Esophagus muscularis mucosa (tissue), 4 donors: ENCODE results near the gene KIAA0930. TPM values are rescaled to one million over a fixed set of nuclear protein-coding genes. Genes with fewer than 3 reads are reported as not detected.

ENCODE experiments used
- DNase-seq: peaks from one replicate; pipeline ENCODE4 v3.0.0-alpha.2; 2017; ENCODE audit errors: extremely low spot score
- H3K27ac ChIP-seq, 4 donors: fragments of 200-600 bp; sonication (generic); replicated peaks in 1 of 4; 1 replicate in 3 of 4; 2 replicates in 1 of 4; pipeline ENCODE4 v1.5.1; 2016 to 2019; ENCODE audit warnings: mild to moderate bottlenecking in 1 of 4
- H3K27me3 ChIP-seq, 4 donors: fragments of 200-600 bp; sonication (generic); one replicate each; pipeline versions ENCODE4 v1.5.1 to v1.6.0; 2016 to 2019
- H3K36me3 ChIP-seq, 4 donors: fragments of 200-600 bp; sonication (generic); one replicate each; pipeline ENCODE4 v1.5.1; 2016 to 2019
- H3K4me1 ChIP-seq, 4 donors: fragments of 200-600 bp; sonication (generic); one replicate each; pipeline ENCODE4 v1.5.1; 2016 to 2019
- H3K4me3 ChIP-seq, 4 donors: fragments of 200-600 bp; sonication (generic); 1 replicate in 2 of 4; 2 replicates in 2 of 4; pipeline ENCODE4 v1.5.1; 2016 to 2019; ENCODE audit warnings: mild to moderate bottlenecking in 4 of 4, moderate library complexity in 1 of 4
- H3K9me3 ChIP-seq, 4 donors: fragments of 200-600 bp; sonication (generic); 1 replicate in 3 of 4; 2 replicates in 1 of 4; pipeline ENCODE4 v1.5.1; 2016 to 2019
- CTCF ChIP-seq, 3 experiments: fragments of 200-600 bp in 2 of 3; fragments of 450-650 bp in 1 of 3; sonication (generic) in 2 of 3; IDR thresholded peaks; one replicate each; pipeline ENCODE4 v1.5.1; 2017 to 2019; ENCODE audit warnings: antibody characterized with exemption in 3 of 3, mild to moderate bottlenecking in 2 of 3, moderate library complexity in 1 of 3
- EP300 ChIP-seq: sonication (generic); formaldehyde crosslinking; IDR thresholded peaks from one replicate; pipeline ENCODE4 v1.6.1; 2017; ENCODE audit warnings: antibody characterized with exemption
- POLR2A ChIP-seq: fragments of 450-650 bp; IDR thresholded peaks from one replicate; pipeline ENCODE4 v1.6.1; 2017; ENCODE audit warnings: antibody characterized with exemption, moderate library complexity, mild to moderate bottlenecking, low read depth
- POLR2AphosphoS5 ChIP-seq, 2 donors: sonication (generic); formaldehyde crosslinking; IDR thresholded peaks; one replicate each; pipeline ENCODE4 v1.6.1; 2017; ENCODE audit warnings: antibody characterized with exemption in 2 of 2
- WGBS: methylation state at CpG from one replicate; pipeline ENCODE4 v1.1.5; 2018; 5-methylcytosine and 5-hydroxymethylcytosine counted together
- intact Hi-C: fragments of 100-400 bp; cut with DNase I; formaldehyde crosslinking; loops from one replicate; pipeline ENCODE4 v1.15.1; 2023
- total RNA-seq, 4 donors: library from RNA; depleted of rRNA; stranded (reverse); fragments of >200 nt; gene quantifications; one replicate each; pipeline versions ENCODE4 v1.1.0 to v1.2.1, GENCODE V29; 2016

The KIAA0930 gene
- total RNA-seq, 4 donors from 2014 or later: 31.6 to 67.1 (median 46.8) TPM

- no peak for DNase-seq
- 87% methylated on average over 8 of the region's 11 CpGs for WGBS
- no peaks in the 10 kb centered on the region for H3K27me3 ChIP-seq
- H3K36me3 ChIP-seq: no peaks in the 10 kb centered on the region
- H3K4me3 ChIP-seq: no peak overlapping the region
- no peak overlapping the region for H3K27ac ChIP-seq
- intact Hi-C loops: no loop called here
- no peaks in the 10 kb centered on the region for H3K9me3 ChIP-seq
- TF ChIP-seq EP300 (no peak), POLR2AphosphoS5 (IDR thresholded peaks at IDR 0.05) (no peak), POLR2A (no peak), CTCF (IDR thresholded peaks at IDR 0.05) (no peak)
- peaks cover 3 to 52% (median 39%) of the 10 kb centered on the region in 4 donors for H3K4me1 ChIP-seq
Measured at GRCh38 chr22:45224331-45224730, 16.4 kb downstream of the KIAA0930 start.

GRCh38 chr22:45223304-45224117 lies 17.2 kb downstream of the KIAA0930 start:
- Histone ChIP-seq H3K4me1 (peaks cover 3 to 52% (median 39%) of the 10 kb centered on the region in 4 donors), H3K27ac (no peak overlapping the region), H3K9me3 (no peaks in the 10 kb centered on the region), H3K27me3 (no peaks in the 10 kb centered on the region), H3K36me3 (no peaks in the 10 kb centered on the region), H3K4me3 (no peak overlapping the region)
- no peak for DNase-seq
- 65% methylated on average over 5 of the region's 5 CpGs for WGBS
- no peak for TF ChIP-seq POLR2AphosphoS5 (IDR thresholded peaks at IDR 0.05)
- no peak for TF ChIP-seq EP300
- no peak for TF ChIP-seq POLR2A
- TF ChIP-seq CTCF (IDR thresholded peaks at IDR 0.05): no peak
- intact Hi-C loops: no loop called here

- H3K36me3 ChIP-seq: no peaks in the 10 kb centered on the region
- no peak for DNase-seq
- no peaks in the 10 kb centered on the region for H3K27me3 ChIP-seq
- H3K27ac ChIP-seq: no peak overlapping the region
- no peaks in the 10 kb centered on the region for H3K9me3 ChIP-seq
- peaks cover 0 to 44% (median 29%) of the 10 kb centered on the region in 4 donors for H3K4me1 ChIP-seq
- H3K4me3 ChIP-seq: no peak overlapping the region
- WGBS: 81% methylated on average over 5 of the region's 5 CpGs
- TF ChIP-seq CTCF (IDR thresholded peaks at IDR 0.05) (no peak), POLR2AphosphoS5 (IDR thresholded peaks at IDR 0.05) (no peak), POLR2A (no peak), EP300 (no peak)
- intact Hi-C loops: no loop called here
Measured at GRCh38 chr22:45221201-45221600, 19.5 kb downstream of the KIAA0930 start.

GRCh38 chr22:45218976-45219375 lies 21.7 kb downstream of the KIAA0930 start:
- H3K4me1 ChIP-seq: peaks cover 0 to 23% (median 13%) of the 10 kb centered on the region in 4 donors
- intact Hi-C loops: loop anchor here (10.0 kb wide), 1 partner anchor 54 kb away; the partner anchor contains the start of gene NUP50
- no peaks in the 10 kb centered on the region for H3K9me3 ChIP-seq
- no peak for TF ChIP-seq EP300
- TF ChIP-seq POLR2AphosphoS5 (IDR thresholded peaks at IDR 0.05): no peak
- TF ChIP-seq POLR2A: no peak
- no peak for TF ChIP-seq CTCF (IDR thresholded peaks at IDR 0.05)
- H3K4me3 ChIP-seq: no peak overlapping the region
- H3K36me3 ChIP-seq: no peaks in the 10 kb centered on the region
- WGBS: 77% methylated on average over 9 of the region's 9 CpGs
- H3K27ac ChIP-seq: no peak overlapping the region
- DNase-seq: no peak
- no peaks in the 10 kb centered on the region for H3K27me3 ChIP-seq
